GM18502 (cell line): ENCODE results near the gene FBP2.
"Not testable (repeated sequence)": the region's sequence is repeated elsewhere in the genome, so short reads cannot be mapped to it uniquely, and the experiment has no call there.

Experiments
- ATAC-seq: cut with Tn5 transposase; IDR thresholded peaks from one replicate; pipeline ENCODE4 v1.9.1; 2021; ENCODE audit warnings: mild to moderate bottlenecking; ENCODE audit not compliant: unreplicated experiment, poor library complexity

The FBP2 gene

DNA sequence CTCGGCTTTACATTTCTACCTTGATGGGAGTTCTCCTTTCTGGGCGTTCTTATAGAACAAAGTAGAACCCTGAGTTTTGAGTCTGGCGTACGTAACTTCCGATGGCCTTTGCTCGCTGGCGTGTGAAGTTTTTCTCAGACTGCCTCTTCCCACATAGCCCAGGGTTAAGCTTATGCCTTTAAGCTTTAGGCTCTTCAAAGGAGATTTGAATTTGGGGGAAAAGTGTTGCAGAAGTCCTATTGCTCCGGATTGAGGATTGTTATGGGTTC is 13.7 kb upstream of the FBP2 start:
- ATAC-seq = no peak

DNA sequence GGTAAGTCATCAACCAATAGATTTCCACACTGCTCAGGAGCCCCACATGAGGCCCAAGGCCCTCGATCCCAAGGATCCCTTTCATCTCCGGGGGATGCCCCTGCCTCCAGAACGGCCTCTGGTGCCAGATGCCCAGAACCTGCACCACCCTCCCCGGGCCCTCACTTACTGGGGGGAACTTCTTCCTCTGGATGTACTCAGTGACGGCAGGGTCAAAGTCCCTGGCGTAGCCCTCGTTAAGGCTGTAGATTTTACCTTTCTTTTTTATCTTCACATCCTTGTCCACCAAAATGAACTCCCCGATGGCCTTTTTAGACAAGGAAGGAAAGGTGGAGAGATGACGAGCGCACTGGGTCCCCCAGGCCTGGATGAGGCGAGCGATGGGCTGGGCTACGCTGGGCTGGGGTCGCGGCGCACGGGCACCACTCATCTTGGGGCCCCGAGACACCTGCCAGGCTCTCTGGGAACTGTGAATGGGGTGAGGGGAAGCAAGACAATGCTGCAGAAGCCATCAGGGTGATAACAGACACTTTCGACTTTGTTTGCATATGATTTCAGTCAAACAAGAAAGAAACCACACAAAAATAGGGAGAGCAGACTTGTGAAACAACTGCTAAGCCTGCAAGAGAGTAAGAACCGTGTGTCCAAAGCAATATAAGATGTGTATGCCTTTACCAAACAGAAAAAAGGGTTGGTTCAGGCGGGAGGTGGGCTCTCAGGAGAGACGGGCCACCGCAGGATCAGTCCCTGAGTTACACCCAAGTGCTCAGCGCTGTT is 13.2 kb upstream of the FBP2 start:
- no peak for ATAC-seq

DNA sequence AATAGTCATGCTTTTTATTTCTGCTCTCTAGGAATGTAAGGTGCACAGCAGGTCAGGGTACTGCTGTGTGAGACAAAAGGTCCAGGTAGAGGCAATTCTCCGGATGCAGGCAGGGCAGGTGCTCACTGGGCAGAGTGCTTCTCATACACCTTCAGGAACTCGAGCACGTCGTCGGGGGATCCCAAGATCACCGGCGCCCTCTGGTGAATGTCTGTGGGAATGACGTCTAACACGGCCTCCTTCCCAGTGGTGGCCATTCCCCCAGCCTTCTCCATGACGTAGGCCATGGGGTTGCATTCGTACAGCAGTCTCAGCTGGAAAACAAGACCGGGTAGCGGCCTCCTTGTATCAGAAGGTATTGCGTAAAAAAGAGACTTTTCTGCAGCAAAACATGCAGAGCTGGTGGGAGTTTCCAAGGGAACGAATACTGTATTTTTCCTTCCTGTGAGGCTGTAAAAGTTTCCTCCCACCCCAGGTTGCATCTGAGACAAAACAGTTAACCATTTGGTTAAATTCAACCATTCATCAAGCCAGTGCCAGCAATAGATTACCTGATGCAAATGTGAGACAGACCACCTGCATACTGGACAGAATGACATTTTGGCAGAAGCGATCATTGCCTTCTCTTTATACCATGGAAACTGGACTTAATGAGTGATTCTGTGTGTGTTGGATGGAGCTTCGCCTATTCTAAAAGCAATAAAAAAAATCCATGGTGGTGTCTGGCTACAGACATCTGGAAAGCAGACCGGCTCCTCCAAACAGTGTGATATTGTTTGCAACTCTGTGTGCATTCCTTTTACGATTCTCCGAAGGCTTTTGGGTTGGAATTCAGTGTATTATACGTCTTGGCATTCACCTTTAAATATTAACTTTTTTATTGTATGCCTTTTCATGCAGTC is 9.9 kb upstream of the FBP2 start:
- ATAC-seq = no peak

DNA sequence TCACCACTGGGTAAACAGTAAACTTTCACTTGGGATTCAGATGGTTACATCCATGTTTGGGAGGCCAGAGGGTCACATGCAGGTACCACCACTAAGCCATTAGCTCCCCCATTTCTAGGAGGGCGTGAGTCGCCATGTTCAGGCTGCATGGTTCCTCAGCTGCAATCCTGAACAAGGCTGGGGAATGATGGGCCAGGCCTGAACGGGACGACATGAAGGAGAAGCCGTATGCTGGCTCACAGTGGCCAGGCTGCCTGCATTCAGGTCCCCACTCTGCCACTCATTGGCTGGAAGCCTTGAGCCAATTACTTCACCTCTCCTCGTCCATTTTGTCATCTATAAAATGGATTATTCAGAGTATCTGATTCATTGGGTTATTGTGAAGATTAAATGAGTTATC is 9.0 kb upstream of the FBP2 start:
- no peak for ATAC-seq

DNA sequence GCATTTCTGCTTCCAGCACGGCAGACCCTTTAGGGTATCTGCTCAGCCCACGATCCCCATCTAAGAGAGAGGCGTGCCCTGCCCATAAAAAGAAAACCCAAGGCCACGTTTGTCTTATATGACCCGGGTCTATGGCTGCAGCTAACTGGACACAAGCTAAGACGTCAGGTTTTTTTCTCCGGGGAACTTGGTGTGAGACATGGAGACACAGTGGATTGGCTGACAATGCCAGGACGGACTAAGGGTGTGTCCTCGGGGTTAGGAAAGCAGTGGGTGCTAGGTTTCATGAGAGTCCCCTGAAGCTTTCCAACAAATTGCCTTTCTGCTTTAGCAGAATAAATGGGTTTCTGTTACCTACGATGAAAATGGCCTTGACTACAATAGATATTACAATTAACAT is 7.1 kb upstream of the FBP2 start:
- no peak for ATAC-seq

DNA sequence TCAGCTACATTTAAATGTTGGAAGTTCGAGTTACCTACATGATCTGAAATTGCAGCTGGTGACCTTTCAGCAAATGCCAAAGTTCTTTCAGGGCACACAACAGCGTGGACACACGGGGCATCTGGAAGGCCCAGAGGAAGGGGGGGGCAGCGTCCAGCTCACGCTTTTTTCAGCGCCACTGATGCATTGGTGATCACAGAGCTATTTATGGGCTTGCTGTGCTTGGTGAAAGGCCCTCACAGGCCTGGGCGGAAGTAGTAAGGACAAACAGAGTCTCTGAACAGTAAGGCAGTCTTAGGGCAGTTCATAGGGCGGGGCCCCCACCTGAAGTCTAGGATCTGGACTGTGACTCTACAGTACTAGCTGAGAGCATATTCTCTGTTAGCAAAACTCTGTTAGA is 6.6 kb upstream of the FBP2 start:
- ATAC-seq = no peak

DNA sequence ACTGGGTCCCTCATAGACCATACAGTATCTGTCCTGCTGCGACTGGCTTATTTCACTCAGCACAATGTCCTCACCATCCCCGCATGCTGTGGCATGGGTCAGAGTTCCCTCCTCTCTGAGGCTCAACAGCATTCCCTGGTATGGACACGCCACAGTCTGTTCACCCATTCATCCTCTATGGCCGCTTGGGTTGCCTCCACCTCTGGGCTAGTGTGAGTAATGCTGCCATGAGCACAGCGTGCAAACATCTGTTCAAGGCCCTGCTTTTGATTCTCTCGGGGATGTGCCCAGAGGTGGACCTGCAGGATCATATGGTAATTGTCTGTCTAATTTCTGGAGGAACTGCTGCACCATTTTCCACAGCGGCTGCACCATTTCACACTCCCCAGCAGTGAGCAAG is 5.5 kb upstream of the FBP2 start:
- ATAC-seq = no peak

DNA sequence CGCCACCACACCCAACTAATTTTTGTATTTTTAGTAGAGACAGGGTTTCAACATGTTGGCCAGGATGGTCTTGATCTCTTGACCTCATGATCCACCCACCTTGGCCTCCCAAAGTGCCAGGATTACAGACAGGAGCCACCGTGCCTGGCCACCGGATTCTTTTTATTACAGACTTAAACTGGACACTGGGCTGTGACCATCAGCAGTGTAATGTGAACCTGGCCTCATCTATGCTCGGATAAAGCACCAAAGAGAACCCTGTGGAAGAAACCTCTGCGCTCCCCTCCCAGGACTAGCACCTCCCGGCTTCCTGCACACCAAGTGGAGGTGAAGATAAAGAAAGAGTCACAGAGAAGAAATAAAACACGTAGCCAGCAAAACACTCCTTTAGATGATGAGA is 941 bp downstream of the FBP2 start:
- not testable (repeated sequence) for ATAC-seq

DNA sequence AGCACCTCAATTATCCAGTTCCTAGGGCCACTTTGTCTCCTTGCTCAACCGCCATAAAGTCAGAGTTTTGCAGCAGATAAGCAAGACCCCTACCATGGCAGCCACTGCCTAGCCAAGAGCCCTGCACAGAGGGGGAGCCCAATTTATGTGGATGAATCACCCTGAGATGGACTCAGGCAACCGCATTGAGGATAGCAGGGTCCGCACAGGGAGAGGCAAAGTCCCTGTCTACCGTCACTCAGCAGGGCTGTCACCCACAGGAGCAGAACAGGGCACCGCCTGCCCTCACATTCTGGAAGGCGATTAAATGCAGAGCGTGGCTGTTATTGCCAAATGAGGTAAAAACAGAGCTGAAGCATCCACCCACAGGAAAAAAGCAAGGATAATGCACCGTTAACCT is 1.7 kb downstream of the FBP2 start:
- no peak for ATAC-seq

DNA sequence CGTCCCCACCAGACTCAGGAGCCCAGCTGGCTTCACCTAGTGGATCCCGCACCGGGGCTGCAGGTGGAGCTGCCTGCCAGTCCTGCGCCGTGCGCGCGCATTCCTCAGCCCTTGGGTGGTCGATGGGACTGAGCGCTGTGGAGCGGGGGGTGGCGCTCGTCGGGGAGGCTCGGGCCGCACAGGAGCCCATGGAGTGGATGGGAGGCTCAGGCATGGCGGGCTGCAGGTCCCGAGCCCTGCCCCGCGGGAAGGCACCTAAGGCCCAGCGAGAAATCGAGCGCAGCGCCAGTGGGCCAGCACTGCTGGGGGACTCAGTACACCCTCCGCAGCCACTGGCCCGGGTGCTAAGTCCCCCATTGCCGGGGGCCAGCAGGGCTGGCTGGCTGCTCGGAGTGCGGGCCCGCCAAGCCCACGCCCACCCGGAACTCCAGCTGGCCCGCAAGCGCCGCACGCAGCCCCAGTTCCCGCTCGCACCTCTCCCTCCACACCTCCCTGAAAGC is 2.5 kb downstream of the FBP2 start:
- ATAC-seq = not testable (repeated sequence)

DNA sequence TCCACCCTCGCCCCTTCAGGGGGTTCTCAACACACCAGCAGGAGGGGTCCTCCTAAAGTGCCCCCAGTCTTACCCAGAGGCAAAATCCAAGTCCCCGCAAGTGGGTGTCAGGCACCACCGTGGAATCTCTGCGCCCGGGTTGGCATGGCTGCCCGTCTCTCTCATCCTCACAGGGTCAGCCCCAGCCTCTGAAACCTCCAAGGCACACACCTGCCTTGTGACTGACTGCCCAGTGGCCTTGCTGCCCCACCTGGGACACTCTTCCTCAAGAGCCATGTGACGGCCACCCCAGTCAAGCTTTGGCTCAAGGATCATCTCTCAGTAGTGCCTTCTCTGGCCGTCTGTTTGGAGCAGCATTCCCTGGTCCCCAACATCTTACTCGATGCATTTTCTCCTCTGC is 4.9 kb downstream of the FBP2 start:
- ATAC-seq = no peak

DNA sequence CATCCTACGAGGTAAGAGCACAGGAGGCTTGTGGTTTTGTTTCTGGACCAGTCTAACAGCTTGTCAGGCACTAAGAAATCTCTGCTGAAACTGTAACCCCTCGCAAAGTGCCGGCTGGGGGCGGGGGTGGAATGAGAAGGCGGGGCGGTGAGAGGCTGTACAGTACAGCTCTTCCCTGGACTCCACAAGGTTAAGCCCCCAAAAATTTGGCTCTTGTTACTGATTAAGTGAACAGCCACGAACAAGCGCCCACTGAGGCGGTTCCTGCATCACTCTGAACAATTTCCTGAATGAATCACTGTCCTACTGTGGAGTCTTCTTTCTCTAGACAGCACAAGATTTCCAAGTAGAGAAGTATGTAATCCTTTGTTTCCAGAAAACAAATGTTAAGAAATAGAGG is 6.8 kb downstream of the FBP2 start:
- ATAC-seq = no peak

DNA sequence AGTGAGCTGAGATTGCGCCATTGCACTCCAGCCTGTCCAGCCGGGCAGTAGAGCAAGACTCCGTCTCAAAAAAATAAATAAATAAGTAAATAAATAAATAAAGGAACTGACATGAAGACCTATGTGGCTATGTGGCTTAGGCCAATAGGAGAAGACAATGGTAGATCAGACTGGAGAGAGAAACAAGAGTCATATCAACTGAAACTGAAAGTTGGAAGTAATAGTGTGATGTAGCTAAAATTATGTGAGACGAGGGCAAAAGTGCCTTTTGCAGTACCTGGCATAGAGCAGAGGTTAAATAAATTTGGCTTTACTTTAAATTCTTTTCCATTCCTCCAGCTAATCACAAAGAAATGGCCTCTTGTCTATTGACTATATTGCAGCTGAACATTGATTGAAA is 7.3 kb downstream of the FBP2 start:
- no peak for ATAC-seq

DNA sequence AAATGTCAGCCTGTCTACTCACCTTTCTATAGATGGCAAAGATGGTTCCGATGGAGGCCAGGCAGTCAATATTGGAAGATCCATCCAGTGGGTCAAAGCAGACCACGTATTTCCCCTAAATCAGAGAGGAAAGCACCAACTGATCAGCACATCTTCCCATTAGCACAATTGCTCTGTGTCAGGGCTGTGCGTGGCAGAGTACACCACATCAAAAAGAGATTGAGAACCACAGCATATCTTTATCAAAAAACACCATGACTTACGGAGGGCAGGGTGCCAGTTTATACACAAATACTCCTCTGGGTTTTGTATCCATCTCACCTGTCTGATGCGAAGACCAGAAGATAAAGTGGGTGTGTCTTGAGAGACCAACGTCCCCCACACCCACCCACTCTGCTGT is 9.1 kb downstream of the FBP2 start:
- ATAC-seq = no peak

DNA sequence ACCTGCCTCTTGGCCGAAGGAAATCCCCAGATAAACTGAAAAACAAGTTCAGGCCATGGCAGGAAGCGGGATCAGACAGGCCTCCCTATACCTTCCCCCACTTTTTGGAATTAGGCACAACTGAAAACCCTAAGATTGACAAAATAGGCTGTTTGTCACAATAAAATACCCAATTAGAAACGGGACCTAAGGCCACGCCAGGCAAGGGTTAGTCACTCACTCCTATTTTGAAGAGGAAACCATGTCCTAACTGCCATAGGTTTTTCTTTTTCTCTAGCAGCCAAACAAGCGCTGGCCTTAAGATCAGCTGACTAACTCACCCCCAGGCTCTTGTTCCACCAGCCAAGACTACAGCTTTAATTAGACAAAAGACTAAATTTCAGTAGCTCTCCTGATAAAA is 11.9 kb downstream of the FBP2 start:
- no peak for ATAC-seq

DNA sequence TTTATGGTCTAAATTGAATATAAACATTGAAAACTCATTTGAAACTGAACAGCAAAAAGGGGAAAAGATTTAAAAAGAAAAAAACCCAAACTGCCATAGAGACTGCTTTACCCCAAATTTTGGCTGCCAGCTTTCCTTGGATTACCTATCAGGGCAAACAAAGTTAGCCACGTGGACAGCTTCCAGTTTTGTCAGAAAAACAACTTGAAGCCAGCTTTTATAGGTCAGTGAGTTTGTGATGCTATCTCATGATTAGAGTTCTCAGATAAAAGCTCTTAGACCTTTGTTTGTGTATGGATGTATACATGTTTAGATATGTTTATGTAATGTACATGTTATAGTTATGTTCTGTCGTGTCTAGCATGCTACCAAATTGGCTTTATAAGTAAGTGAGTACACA is 16.1 kb downstream of the FBP2 start:
- no peak for ATAC-seq

DNA sequence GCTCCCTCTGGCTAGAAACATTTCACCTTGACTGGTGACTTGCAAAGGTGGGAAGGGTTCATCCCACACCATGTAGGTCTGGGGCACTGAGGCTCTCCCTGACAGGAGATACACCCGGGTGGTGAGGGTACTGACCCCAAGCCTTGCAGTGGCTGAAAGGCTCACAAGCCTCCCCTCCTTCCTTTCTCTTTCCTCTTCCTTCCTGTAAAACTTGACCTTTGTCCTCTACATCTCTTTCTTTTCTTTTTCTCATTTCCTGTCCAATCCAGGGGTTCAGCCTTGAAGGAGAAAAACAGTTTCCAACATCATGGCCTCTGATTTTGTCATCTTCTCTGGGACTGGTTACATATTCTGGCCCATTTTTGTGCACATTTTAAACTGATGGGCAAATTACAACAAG is 16.6 kb downstream of the FBP2 start:
- no peak for ATAC-seq

DNA sequence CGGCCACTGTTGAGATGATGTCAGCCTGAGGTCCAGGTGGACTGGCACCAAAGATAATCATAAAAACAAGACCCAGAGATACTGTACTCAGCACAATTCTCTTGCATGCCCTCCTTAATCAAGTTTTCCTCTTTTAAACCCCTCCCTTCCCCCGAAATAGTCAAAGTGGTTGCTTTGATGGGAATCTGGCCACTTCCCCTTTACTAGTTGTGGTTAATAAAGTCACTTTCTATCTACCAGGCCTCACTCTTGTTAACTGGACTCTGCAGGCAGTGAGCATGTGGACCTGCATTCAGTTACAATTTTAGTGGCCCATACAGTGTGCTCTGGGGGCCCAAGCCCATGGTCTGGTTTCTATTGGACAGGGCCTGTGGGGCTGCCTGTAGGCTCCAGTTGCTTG is 17.5 kb downstream of the FBP2 start:
- no peak for ATAC-seq

DNA sequence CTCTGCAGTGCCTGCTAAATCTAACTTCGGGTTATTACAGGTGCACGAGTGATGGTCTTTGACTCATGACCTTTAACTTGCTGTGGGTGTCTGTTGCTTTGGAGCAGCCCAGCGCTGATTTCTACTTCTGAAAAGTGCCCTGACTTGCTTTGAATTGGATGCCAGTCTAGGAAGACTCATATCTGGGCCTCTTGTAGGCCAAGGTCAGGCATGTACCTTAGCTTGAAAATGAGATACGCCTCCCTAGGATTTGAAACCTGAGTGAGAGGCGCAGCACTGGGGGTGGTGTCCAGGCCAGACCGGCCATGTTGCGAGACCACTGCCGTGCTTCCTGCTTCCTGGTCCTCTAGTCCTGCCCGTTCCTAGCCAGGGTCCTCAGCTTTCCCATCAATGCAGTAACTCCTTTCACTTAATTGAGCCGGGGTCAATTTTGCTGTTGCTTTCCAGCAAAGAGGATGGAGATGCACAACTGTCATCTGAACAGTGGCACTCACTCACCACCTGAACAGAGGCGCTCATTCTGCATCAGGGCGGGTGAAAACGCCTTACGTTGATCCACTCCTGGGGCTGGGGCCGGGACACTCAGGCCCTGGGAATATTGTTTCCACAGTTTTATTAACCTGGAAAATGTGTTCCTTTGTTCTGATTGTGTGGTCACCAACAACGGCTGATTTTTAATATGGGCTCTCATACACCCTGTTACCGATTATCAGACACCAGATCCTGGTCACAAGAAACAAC is 24.5 kb downstream of the FBP2 start:
- no peak for ATAC-seq

DNA sequence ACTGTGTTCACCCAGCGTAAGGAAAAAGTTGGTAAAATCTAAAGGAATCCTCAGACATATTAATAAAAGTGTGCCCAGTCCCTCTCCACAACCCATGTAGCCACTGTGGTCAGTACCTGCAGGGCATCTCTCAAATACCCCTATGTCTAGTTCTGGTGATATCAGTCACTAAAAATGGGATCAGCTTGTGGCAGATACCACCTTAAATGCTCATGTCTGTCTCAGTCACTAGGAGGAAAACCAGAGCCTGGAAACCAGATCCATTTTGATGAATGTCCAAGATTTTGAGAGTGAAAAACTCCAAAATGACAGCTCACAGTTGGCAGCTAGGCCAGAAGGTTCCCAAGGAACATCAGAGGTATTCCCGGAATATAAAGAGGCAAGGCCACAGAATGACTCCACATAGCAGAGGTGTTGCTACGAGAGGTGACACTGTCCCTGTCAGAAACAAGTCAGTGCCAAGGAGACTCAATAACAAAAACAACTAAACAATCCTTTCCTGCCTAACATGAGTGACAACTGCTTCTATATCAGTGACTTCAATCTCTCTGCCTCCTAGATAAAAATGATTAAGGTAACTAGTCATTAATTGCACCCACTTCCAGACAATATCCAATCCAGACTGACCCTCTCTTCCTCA is 25.3 kb downstream of the FBP2 start:
- ATAC-seq = no peak

DNA sequence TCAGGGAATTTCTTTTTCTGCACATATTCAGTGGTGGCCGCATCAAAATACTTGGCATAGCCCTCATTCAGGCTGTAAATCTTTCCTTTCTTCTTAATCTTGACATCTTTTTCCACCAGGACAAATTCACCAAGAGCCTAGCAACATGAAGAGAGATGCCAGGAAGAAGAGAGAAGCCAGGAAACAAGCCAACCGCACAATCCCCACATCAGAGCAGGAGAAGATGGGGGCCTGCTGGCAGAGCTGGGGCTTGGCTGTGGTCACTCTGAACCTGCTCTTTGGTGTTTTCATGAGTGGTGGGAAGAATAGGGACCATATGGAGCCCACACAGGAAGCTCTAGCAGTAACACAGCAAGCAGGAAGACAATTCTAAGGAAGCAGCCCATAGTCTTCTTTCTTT is 26.4 kb downstream of the FBP2 start:
- no peak for ATAC-seq
